K562 (cell line): Measurements from ENCODE around the gene DAAM1. TPM values are rescaled to one million over a fixed set of nuclear protein-coding genes. Genes with fewer than 3 reads are reported as not detected.

Experiments used
- ATAC-seq: fragments of 200-7000 bp; cut with Tn5 transposase; 3 replicates; pipeline ENCODE4 v1.9.1; 2020; ENCODE audit warnings: moderate library complexity
- BruUV-seq: library from RNA; stranded (reverse); fragments of 400-500 nt; replicated peaks from 2 replicates; lab custom pipeline; 2021; lab: Mats Ljungman, UMichigan
- CTCF ChIA-PET: fragments of 300-600 bp; formaldehyde crosslinking; extraction: SDS; loops from one replicate; lab custom pipeline; 2021; ENCODE audit warnings: low intra/inter-chr PET ratio; lab: Yijun Ruan, JAX
- POLR2A ChIA-PET: fragments of 300-600, 350-650 bp; sonication (Branson Sonifier 250); formaldehyde crosslinking; extraction: SDS; loops from one replicate; lab custom pipeline; 2021; ENCODE audit warnings: antibody characterized with exemption, inconsistent platforms; lab: Yijun Ruan, JAX
- DNase-seq, 4 experiments: peaks; one replicate each; pipeline versions ENCODE4 v3.0.0 to v3.0.0-alpha.2; 2011 to 2018; ENCODE audit warnings: low spot score in 3 of 4, mixed read lengths in 3 of 4; ENCODE audit errors: extremely low read depth in 1 of 4
- FAIRE-seq: peaks from 2 replicates; lab custom pipeline; 2011; peaks lifted over from hg19 to GRCh38; lab: Jason Lieb, UNC
- H2AFZ ChIP-seq: 2 replicates; pipeline ENCODE4 v1.6.0; 2011; ENCODE audit warnings: low read depth, low read length, control low read depth, inconsistent platforms
- H3K27ac ChIP-seq: fragments of 200-600 bp; 3 replicates; pipeline ENCODE4 v1.8.0; 2011; ENCODE audit warnings: low read depth, mild to moderate bottlenecking, control low read depth, inconsistent platforms, low read length, moderate library complexity, mixed read lengths; ENCODE audit errors: extremely low read depth
- H3K27me3 ChIP-seq, 2 experiments: fragments of 300-600 bp in 1 of 2; 2 replicates in 1 of 2; 3 replicates in 1 of 2; pipeline versions ENCODE4 v1.6.0 to v1.8.0; 2011; ENCODE audit warnings: inconsistent platforms in 2 of 2, low read length in 2 of 2, mild to moderate bottlenecking in 1 of 2, mixed read lengths in 1 of 2, moderate library complexity in 1 of 2; ENCODE audit not compliant: control insufficient read depth in 2 of 2, insufficient read depth in 2 of 2
- H3K36me3 ChIP-seq: fragments of 300-600 bp; 3 replicates; pipeline ENCODE4 v1.8.0; 2011; ENCODE audit warnings: mild to moderate bottlenecking, low read length, inconsistent platforms; ENCODE audit not compliant: control insufficient read depth, insufficient read depth
- H3K4me1 ChIP-seq, 2 experiments: fragments of 200-600 bp in 1 of 2; replicated peaks in 1 of 2; 2 replicates in 1 of 2; 3 replicates in 1 of 2; pipeline versions ENCODE4 v1.5.1 to v1.8.0; 2011; ENCODE audit warnings: inconsistent platforms in 2 of 2, low read length in 2 of 2, mild to moderate bottlenecking in 1 of 2, mixed read lengths in 1 of 2, moderate library complexity in 1 of 2; ENCODE audit not compliant: control insufficient read depth in 2 of 2, insufficient read depth in 2 of 2
- H3K4me2 ChIP-seq: 2 replicates; pipeline ENCODE4 v1.6.1; 2011; ENCODE audit warnings: low read length, control low read depth, inconsistent platforms, mixed read lengths; ENCODE audit not compliant: insufficient read depth
- H3K4me3 ChIP-seq: fragments of 200-600 bp; sonication (generic), shearing (Covaris generic); 2 replicates; pipeline ENCODE4 v1.5.1; 2016; ENCODE audit warnings: control low read depth, inconsistent platforms
- H3K79me2 ChIP-seq: fragments of 200-600 bp; 3 replicates; pipeline ENCODE4 v1.8.0; 2011; ENCODE audit warnings: low read length, inconsistent platforms; ENCODE audit not compliant: control insufficient read depth, insufficient read depth
- H3K9ac ChIP-seq, 2 experiments: 2 replicates each; pipeline versions ENCODE4 v1.6.0 to v1.6.1; 2011; ENCODE audit warnings: low read depth in 2 of 2, low read length in 2 of 2, control low read depth in 1 of 2, inconsistent platforms in 1 of 2, mild to moderate bottlenecking in 1 of 2, mixed read lengths in 1 of 2; ENCODE audit not compliant: insufficient read depth in 1 of 2
- H3K9me1 ChIP-seq: one replicate; pipeline ENCODE4 v1.6.0; 2011; ENCODE audit warnings: inconsistent platforms, mild to moderate bottlenecking, low read length, moderate library complexity; ENCODE audit not compliant: control insufficient read depth, insufficient read depth
- H3K9me3 ChIP-seq: replicated peaks from 2 replicates; pipeline ENCODE4 v1.5.1; 2011; ENCODE audit warnings: low read depth, low read length, inconsistent platforms; ENCODE audit not compliant: control insufficient read depth, insufficient read depth
- H4K20me1 ChIP-seq: replicated peaks from 2 replicates; pipeline ENCODE4 v1.6.1; 2011; ENCODE audit warnings: low read length, inconsistent platforms, mixed read lengths; ENCODE audit not compliant: control insufficient read depth, insufficient read depth
- FOXK1 ChIP-seq: sonication (generic); formaldehyde crosslinking; IDR thresholded peaks from 2 replicates; pipeline ENCODE4 v1.8.0; 2022; ENCODE audit warnings: missing genetic modification reagents, mild to moderate bottlenecking, borderline replicate concordance
- GATA2 ChIP-seq: sonication (generic); formaldehyde crosslinking; IDR thresholded peaks from 2 replicates; pipeline ENCODE4 v1.4.0; 2020; ENCODE audit warnings: mild to moderate bottlenecking, missing genetic modification reagents
- HNRNPLL ChIP-seq: fragments of 200-400 bp; formaldehyde crosslinking; IDR thresholded peaks from 2 replicates; pipeline ENCODE4 v1.6.1; 2017; ENCODE audit warnings: low read length, low read depth, mild to moderate bottlenecking; ENCODE audit not compliant: poor library complexity, severe bottlenecking
- NKRF ChIP-seq: fragments of 450-650 bp; IDR thresholded peaks from 2 replicates; pipeline ENCODE4 v1.6.1; 2016; ENCODE audit warnings: borderline replicate concordance
- NR2F6 ChIP-seq: fragments of 450-650 bp; formaldehyde crosslinking; IDR thresholded peaks from 2 replicates; pipeline ENCODE4 v1.4.0; 2020; ENCODE audit warnings: mild to moderate bottlenecking
- PHF21A ChIP-seq: fragments of 450-650 bp; IDR thresholded peaks from 2 replicates; pipeline ENCODE4 v1.6.1; 2017; ENCODE audit warnings: low read depth, borderline replicate concordance
- RBM39 ChIP-seq: fragments of 200-400 bp; formaldehyde crosslinking; optimal IDR thresholded peaks from 2 replicates; pipeline ENCODE3; 2018; ENCODE audit warnings: low read depth, low read length
- SMAD4 ChIP-seq: fragments of 250-450 bp; sonication (Bioruptor Pico); conservative IDR thresholded peaks from 2 replicates; pipeline ENCODE4 v1.8.0; 2021; ENCODE audit warnings: inconsistent platforms, mild to moderate bottlenecking, moderate library complexity
- SP2 ChIP-seq: IDR thresholded peaks from 2 replicates; pipeline ENCODE4 v1.6.1; 2011; ENCODE audit warnings: mild to moderate bottlenecking, low read depth, low read length, moderate library complexity; ENCODE audit not compliant: poor library complexity, severe bottlenecking; ENCODE audit errors: extremely low read depth
- THRAP3 ChIP-seq: fragments of 450-650 bp; IDR thresholded peaks from 2 replicates; pipeline ENCODE4 v1.6.1; 2016; ENCODE audit warnings: mild to moderate bottlenecking, inconsistent platforms, borderline replicate concordance
- ZBTB17 ChIP-seq: fragments of 450-650 bp; formaldehyde crosslinking; IDR thresholded peaks from 2 replicates; pipeline ENCODE4 v1.4.0; 2020; ENCODE audit warnings: mild to moderate bottlenecking
- ZBTB49 ChIP-seq: sonication (generic); formaldehyde crosslinking; IDR thresholded peaks from 2 replicates; pipeline ENCODE4 v1.8.0; 2022; ENCODE audit warnings: missing genetic modification reagents, mild to moderate bottlenecking, borderline replicate concordance
- ZKSCAN3 ChIP-seq: fragments of 250-450 bp; sonication (Bioruptor Pico); IDR thresholded peaks from 2 replicates; pipeline ENCODE4 v1.4.0; 2020
- ZNF165 ChIP-seq: fragments of 250-450 bp; sonication (Bioruptor Pico); IDR thresholded peaks from 2 replicates; pipeline ENCODE4 v1.4.0; 2020; ENCODE audit warnings: borderline replicate concordance
- ZNF274 ChIP-seq: IDR thresholded peaks from 2 replicates; pipeline ENCODE4 v1.6.1; 2011; ENCODE audit warnings: low read depth, mild to moderate bottlenecking, low read length, moderate library complexity, borderline replicate concordance
- ZNF282 ChIP-seq: sonication (generic); formaldehyde crosslinking; IDR thresholded peaks from 2 replicates; pipeline ENCODE4 v1.8.1; 2023; ENCODE audit warnings: missing genetic modification reagents
- ZNF436 ChIP-seq: fragments of 250-450, 450-650 bp; sonication (Bioruptor Pico); formaldehyde crosslinking; IDR thresholded peaks from 2 replicates; pipeline ENCODE4 v1.7.0; 2020; ENCODE audit warnings: mild to moderate bottlenecking
- ZNF561 ChIP-seq: fragments of 450-650 bp; formaldehyde crosslinking; conservative IDR thresholded peaks from 2 replicates; pipeline ENCODE4 v1.4.0; 2020; ENCODE audit warnings: mild to moderate bottlenecking, moderate library complexity
- WGBS: fragments of 100-300 bp; shearing (Covaris generic); methylation state at CpG from one replicate; pipeline ENCODE4 v1.1.6; 2016; ENCODE audit warnings: low coverage, mixed read lengths; ENCODE audit not compliant: insufficient coverage; ENCODE audit errors: missing lambda C conversion rate; 5-methylcytosine and 5-hydroxymethylcytosine counted together
- in situ Hi-C: fragments of 300-500 bp; cut with MboI; formaldehyde crosslinking; loops from 4 replicates; pipeline ENCODE4 v1.15.0; 2018; ENCODE audit warnings: inconsistent platforms, mixed read lengths
- intact Hi-C: fragments of 100-400 bp; cut with micrococcal nuclease; formaldehyde crosslinking; loops from 2 replicates; pipeline ENCODE4 v1.14.2; 2022
- polyA plus RNA-seq, 8 experiments: library from polyadenylated mRNA; depleted of rRNA in 4 of 8; stranded (reverse) in 5 of 8; unstranded in 3 of 8; fragments of >200 nt; fragmentation: Nextera tagmentation in 2 of 8; fragmentation: Illumina TruSeq in 1 of 8; extraction: Ambion mirVana in 2 of 8; extraction: Trizol in 1 of 8; gene quantifications; 2 replicates each; pipeline versions ENCODE4 v1.2.1 to v1.2.3, GENCODE V29; 2011 to 2014; ENCODE audit warnings: inconsistent platforms in 1 of 8, missing spikeins in 1 of 8
- total RNA-seq, 7 experiments: library from RNA; depleted of rRNA in 6 of 7; stranded (reverse); fragments of >200 nt in 6 of 7; fragmentation: Illumina TruSeq in 2 of 7; extraction: Trizol in 2 of 7; gene quantifications; 2 replicates each; pipeline versions ENCODE4 v1.2.1 to v1.2.3, GENCODE V29; 2011 to 2021; ENCODE audit warnings: low replicate concordance in 1 of 7

Gene DAAM1
- total and polyA plus RNA-seq, 9 of the 15 experiments (the other 6 are each of a cell fraction or from before 2014, with no cell fraction given) = 3.6 to 11.6 (median 6.7) TPM

GRCh38 chr14:59316151-59316830, 127.8 kb downstream of the DAAM1 start:
- ChIA-PET POLR2A (no interaction called here), CTCF (no interaction called here)
- DNase-seq (no peak), FAIRE-seq (no peak), ATAC-seq (no peak)
- H3K9me3 ChIP-seq = no peaks in the 10 kb centered on the region
- no peak overlapping the region for H3K9ac ChIP-seq
- H3K27ac ChIP-seq = no peak overlapping the region
- no TSS peak for BruUV-seq
- H3K79me2 ChIP-seq = no peaks in the 10 kb centered on the region
- no peaks in the 10 kb centered on the region for H3K27me3 ChIP-seq
- no peak overlapping the region for H3K4me2 ChIP-seq
- H3K4me1 ChIP-seq = no peaks in the 10 kb centered on the region
- no peaks in the 10 kb centered on the region; the same call in 2 of the 3 replicates for H3K36me3 ChIP-seq
- in situ Hi-C loops = no loop called here
- no peaks in the 10 kb centered on the region for H4K20me1 ChIP-seq
- H2AFZ ChIP-seq = no peak overlapping the region
- H3K4me3 ChIP-seq = no peak overlapping the region
- H3K9me1 ChIP-seq = no peaks in the 10 kb centered on the region
- intact Hi-C loops = no loop called here
- 0% methylated on average over 1 of the region's 1 CpG for WGBS
- TF ChIP-seq PHF21A (no peak), ZNF436 (CRISPR knock-in tag) (no peak), ZBTB49 (CRISPR knock-in tag) (no peak), HNRNPLL (no peak), ZNF165 (no peak), SMAD4 (CRISPR knock-in tag) (no peak), ZNF561 (CRISPR knock-in tag) (no peak), ZNF282 (CRISPR knock-in tag) (no peak), NKRF (no peak), SP2 (no peak), ZKSCAN3 (CRISPR knock-in tag) (no peak), ZNF274 (no peak), THRAP3 (no peak), RBM39 (no peak), NR2F6 (no peak), GATA2 (CRISPR knock-in tag) (no peak), ZBTB17 (no peak), FOXK1 (CRISPR knock-in tag) (no peak)
